Erythroblast (primary cell): ENCODE data around the gene CAMK2A.

Source experiments
- DNase-seq, 2 experiments: peaks; one replicate each; lab custom pipeline; 2025; lab: John Stamatoyannopoulos, UW
- GATA1 ChIP-seq: IDR thresholded peaks from 2 replicates; pipeline ENCODE4 v1.6.1; 2011; ENCODE audit warnings: low read depth, mild to moderate bottlenecking, control low read depth, low read length, moderate library complexity
- POLR2A ChIP-seq: IDR thresholded peaks from 2 replicates; pipeline ENCODE4 v1.6.1; 2011; ENCODE audit warnings: mild to moderate bottlenecking, low read length

Gene CAMK2A

GRCh38 chr5:150289551-150290390 is at the start of gene CAMK2A:
CAMK2A (minus strand) TSS chr5:150289773; CDS start chr5:150289625, 148 bp downstream.
- DNase-seq = no peak
- TF ChIP-seq POLR2A (no peak), GATA1 (no peak)

GRCh38 chr5:150339165-150339564 is 49.6 kb upstream of the CAMK2A start:
- no peak for DNase-seq
- TF ChIP-seq GATA1 = no peak
- TF ChIP-seq POLR2A = no peak

- no peak for TF ChIP-seq GATA1
- TF ChIP-seq POLR2A = no peak
- no peak for DNase-seq
Measured at GRCh38 chr5:150338546-150338945, 49.0 kb upstream of the CAMK2A start.

- DNase-seq = no peak
- no peak for TF ChIP-seq POLR2A
- no peak for TF ChIP-seq GATA1
Measured at GRCh38 chr5:150335778-150336177, 46.2 kb upstream of the CAMK2A start.

GRCh38 chr5:150333400-150333799 is 43.8 kb upstream of the CAMK2A start:
- TF ChIP-seq GATA1 = no peak
- no peak for DNase-seq

GRCh38 chr5:150329881-150330876 is 40.6 kb upstream of the CAMK2A start:
- no peak for TF ChIP-seq GATA1
- no peak for TF ChIP-seq POLR2A
- DNase-seq = no peak

GRCh38 chr5:150329038-150329437 is 39.5 kb upstream of the CAMK2A start:
- TF ChIP-seq GATA1 (no peak), POLR2A (no peak)
- peak; percentile 24 to 69 for DNase-seq

- TF ChIP-seq POLR2A = no peak
- no peak for TF ChIP-seq GATA1
- DNase-seq = no peak
Measured at GRCh38 chr5:150328515-150328914, 38.9 kb upstream of the CAMK2A start.

- TF ChIP-seq GATA1 = no peak
- TF ChIP-seq POLR2A = no peak
- no peak for DNase-seq
Measured at GRCh38 chr5:150327139-150327538, 37.6 kb upstream of the CAMK2A start.

GRCh38 chr5:150326707-150327106 is 37.1 kb upstream of the CAMK2A start:
- DNase-seq = no peak
- TF ChIP-seq GATA1 = no peak
- no peak for TF ChIP-seq POLR2A

GRCh38 chr5:150325426-150325825 is 35.9 kb upstream of the CAMK2A start:
- no peak for TF ChIP-seq GATA1
- no peak for TF ChIP-seq POLR2A
- DNase-seq = no peak

- DNase-seq = no peak
- TF ChIP-seq POLR2A = no peak
- no peak for TF ChIP-seq GATA1
Measured at GRCh38 chr5:150323819-150324218, 34.2 kb upstream of the CAMK2A start.

- TF ChIP-seq GATA1 = no peak
- no peak for TF ChIP-seq POLR2A
- peak in 1 of 2 experiments; percentile 16 for DNase-seq
Measured at GRCh38 chr5:150323092-150323491, 33.5 kb upstream of the CAMK2A start.

GRCh38 chr5:150322202-150322601 is 32.6 kb upstream of the CAMK2A start:
- no peak for DNase-seq
- no peak for TF ChIP-seq POLR2A
- no peak for TF ChIP-seq GATA1
